Tibial nerve (tissue), 4 donors: ENCODE measurements around the gene NAE1.
A peak's percentile ranks its signal among the peaks of the same experiment; 100 is the strongest.

Experiments used
- EP300 ChIP-seq, 2 donors: sonication (generic); formaldehyde crosslinking; IDR thresholded peaks; one replicate each; pipeline ENCODE4 v1.6.1; 2017; ENCODE audit warnings: antibody characterized with exemption in 2 of 2, mild to moderate bottlenecking in 1 of 2
- POLR2A ChIP-seq, 2 donors: fragments of 450-650 bp; IDR thresholded peaks; one replicate each; pipeline ENCODE4 v1.6.1; 2017; ENCODE audit warnings: antibody characterized with exemption in 2 of 2, mild to moderate bottlenecking in 2 of 2, moderate library complexity in 2 of 2
- TF ChIP-seq, protein P1 (sequence below), 5 experiments: fragments of 200-600 bp in 3 of 5; fragments of 450-650 bp in 2 of 5; sonication (generic) in 3 of 5; IDR thresholded peaks; one replicate each; pipeline ENCODE4 v1.5.1; 2016 to 2019; ENCODE audit warnings: antibody characterized with exemption in 5 of 5, mild to moderate bottlenecking in 3 of 5, moderate library complexity in 2 of 5

DNA sequence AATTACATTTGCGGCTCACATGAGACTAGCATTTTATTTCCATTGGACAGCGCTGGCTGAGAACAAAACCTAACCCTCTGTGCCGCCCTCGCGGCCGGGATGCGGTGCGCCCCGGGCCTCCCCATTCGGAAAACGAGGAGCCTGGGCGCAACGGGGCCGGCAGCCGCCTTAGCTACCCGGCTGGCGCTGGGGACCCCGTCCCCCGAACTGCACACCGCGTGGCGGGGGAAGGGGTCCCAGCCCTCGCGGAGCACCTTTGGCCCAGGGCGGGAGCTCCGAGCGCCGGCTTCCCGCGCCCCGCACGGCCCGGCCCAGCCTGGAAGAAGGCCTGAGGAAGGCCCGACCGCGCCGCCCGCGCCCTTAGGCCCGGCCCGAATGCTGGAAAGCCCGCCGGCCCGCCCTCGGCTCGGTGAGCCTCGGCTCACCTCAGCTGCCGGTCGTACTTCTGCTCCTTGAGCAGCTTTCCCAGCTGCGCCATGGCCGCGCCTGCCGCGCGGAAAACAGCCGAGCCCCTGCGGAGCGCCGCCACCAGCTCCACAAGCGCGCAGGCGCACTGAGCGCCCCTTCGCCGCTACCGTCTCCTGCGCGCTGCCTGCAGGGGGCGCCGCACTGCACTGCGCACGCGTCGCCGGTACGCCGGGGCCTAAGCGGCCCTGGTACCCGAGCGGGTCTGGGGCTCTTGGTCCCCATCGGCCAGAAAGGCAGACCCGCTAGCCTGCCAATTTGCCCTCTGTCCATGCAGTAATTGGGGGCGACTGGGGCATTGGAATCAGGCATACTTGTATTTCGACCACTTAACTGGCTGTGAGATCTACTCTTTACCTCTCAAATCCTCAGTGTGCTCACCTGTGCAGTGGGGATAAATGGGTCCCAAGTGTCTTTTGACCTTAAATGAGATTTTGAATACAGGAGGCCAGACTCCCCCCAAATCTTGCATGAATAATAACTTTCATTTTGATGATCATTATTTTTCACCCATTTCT lies at the start of gene NAE1:
- TF ChIP-seq, protein P1, sequence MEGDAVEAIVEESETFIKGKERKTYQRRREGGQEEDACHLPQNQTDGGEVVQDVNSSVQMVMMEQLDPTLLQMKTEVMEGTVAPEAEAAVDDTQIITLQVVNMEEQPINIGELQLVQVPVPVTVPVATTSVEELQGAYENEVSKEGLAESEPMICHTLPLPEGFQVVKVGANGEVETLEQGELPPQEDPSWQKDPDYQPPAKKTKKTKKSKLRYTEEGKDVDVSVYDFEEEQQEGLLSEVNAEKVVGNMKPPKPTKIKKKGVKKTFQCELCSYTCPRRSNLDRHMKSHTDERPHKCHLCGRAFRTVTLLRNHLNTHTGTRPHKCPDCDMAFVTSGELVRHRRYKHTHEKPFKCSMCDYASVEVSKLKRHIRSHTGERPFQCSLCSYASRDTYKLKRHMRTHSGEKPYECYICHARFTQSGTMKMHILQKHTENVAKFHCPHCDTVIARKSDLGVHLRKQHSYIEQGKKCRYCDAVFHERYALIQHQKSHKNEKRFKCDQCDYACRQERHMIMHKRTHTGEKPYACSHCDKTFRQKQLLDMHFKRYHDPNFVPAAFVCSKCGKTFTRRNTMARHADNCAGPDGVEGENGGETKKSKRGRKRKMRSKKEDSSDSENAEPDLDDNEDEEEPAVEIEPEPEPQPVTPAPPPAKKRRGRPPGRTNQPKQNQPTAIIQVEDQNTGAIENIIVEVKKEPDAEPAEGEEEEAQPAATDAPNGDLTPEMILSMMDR (IDR thresholded peaks at IDR 0.05): peak; percentile 96 to 99 (median 98)
- peak; percentile 52 to 86 for TF ChIP-seq POLR2A (IDR thresholded peaks at IDR 0.05)
- peak in 1 of 2 donors; percentile 94 for TF ChIP-seq EP300 (IDR thresholded peaks at IDR 0.05)
